Effector CD4-positive, alpha-beta T cell (primary cell): ENCODE measurements around the gene PRR5.

Source experiments
- DNase-seq: peaks from one replicate; pipeline ENCODE4 v3.0.0-alpha.2; 2020

Gene PRR5

DNA sequence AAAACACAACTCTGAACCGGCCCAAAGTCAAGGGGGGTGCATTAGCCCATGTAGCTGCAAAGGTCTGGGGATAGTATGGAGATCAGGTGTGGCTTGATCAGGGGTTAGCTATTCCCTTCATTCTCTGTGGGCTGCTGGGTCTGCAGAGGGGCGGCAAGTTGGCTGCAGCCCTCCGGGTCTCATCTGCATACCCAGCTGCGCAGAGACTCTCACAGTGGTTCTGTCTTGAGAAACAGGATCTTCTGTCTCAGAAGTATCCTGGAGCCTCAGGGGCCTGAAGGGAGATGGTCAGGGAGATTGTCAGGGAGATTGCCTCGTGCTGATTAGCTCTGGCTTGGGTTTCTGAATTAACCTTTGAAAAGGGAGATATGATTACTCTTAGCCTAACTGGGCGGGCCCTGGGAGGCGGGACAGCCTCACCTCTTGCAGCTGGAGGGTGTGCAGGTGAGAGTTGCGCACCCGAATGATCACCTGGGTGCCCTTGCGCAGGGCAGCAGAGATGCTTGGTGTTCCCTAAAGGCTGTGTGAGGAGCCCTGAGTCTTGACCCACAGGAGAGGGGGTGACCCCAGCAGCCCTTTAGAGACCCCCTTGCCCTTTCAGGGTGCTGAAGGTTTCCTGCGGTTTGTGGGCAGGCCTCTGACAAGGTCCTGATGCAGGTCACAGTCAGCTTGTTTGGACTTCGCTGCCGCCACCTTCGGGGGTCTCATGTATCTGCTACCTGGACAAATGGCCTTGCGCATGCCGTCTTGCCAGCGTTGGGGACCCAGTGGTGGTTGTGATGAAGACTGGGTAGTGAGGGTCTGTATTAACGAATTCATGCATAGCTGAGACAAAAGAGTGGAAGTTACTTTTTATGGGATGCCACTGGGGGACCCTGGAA lies 57.7 kb downstream of the PRR5 start:
- no peak for DNase-seq

DNA sequence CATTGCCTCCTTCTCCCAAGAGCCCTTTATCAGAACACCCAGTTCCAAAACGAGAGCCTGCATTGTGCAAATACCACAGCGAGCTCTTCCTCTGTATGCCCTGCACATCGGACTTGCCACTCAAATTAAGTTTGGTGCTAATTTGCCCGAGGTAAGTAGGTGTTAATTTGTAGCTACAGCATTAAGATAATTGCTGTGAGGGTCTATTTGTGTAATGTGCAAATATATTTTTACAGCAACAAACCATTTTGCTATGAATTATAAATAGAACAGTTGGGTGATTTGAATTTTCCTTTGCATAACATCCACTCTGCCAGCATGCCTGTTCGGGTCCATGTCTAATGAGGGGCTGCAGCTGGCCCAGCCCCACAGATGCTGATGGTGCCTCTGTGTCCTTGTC lies 58.5 kb downstream of the PRR5 start:
- no peak for DNase-seq

DNA sequence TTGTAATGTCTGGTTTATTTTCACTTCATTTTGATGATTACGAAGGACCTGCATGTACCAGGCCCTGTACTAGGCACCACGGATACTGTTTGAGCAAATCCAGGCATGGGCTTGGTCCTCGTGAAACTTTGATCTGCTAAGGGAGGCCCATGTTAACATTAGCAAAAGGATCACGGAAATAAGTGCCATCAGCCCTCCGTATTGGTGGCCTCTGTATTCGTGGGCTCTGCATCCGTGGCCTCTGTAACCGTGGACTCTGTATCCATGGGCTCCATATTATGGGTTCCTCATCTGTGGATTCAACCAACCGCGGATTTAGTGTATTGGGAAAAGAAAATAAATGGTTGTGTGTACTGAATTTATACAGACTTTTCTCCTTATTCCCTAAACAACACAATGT lies 59.0 kb downstream of the PRR5 start:
- no peak for DNase-seq

DNA sequence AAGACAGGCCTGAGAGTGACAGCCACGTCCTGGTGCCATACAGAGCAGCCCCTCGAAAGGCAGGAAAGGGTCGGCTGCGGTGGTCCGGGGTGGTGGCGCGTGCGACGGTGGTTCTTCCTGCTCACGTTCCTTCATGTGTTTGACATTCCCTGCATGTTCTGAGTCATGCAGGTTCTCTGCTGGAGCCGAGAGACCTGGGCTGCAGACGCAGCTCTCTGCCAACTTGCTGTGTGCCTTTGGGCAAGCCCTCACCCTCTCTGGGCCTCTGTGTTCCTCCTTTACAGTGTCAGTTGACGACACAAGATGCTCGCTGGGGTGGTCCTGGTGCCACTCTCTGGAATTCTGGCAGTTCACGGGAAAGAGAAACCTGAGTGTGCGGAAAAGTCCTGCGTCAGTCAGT lies 62.4 kb downstream of the PRR5 start:
- no peak for DNase-seq

DNA sequence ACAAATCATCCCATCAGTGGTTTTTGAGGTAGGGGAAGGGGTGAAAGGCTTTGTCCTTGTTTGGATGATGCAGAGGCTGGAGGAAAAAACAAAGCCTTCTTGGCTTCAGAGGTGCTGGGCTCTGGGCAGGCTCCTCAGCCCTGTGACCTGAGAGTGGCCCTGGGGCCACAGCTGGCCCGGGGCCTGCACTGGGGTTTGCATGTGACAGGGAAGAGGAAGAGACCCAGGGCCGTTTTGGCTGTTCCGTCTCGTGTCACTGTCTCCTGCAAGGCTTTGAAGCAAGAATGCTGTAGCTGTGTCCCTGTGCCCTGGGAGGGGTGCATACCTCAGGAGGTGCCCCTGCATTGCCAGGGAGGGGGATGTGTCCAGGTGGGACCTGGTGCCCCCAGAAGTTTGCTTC lies 63.0 kb downstream of the PRR5 start:
- no peak for DNase-seq

DNA sequence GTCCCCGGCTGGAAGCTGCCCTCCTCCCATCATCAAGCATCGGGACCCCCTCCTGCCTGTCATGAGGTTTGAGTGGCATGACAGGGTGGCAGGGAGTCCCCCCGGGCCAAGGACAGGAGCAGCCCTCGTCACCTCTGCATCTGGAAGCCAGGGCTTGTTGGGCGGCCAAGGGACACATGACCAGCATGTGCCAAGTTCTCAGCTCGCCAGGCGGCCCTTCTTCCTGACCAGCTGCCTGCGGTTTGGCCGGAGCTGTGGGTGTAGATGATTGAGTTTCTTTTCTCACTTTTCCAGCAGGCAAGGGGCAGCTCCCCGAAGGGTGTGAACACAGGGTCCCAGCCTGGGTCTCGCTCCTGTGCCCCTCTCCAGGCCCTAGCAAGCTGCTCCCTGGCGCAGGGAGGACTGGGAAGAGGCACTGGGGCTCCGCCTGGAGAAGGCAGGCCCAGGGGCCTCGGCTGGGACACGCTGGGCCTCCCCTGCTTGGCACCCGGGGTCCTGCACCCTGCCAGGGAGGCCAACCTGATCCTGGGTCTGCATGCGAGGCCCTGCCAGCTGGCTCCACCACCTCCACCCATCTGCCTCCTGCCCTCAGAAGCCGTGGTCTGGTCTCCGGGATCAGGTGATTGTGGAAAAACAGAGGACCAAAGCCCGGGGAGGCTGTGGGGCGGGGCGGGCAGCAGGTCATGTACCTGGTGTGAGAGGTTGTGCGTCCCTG lies 63.7 kb downstream of the PRR5 start:
- DNase-seq, result no peak

DNA sequence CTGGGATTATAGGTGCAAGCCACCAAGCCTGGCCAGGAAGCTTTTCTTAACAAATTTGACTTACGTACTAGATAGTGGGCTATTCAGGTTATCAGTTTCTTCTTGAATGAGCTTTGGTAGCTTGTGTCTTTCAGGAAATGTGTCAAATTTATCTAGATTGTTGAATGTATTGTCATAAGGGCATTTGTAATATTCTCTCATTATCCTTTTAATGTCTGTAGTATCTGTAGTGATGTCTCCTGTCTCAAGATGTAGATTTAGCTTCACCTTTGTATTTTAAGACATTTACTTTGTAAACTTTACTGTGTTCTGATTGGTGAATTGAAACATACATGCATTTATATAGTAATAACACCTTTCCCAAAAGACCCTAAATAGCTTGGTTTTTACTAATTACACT lies 71.1 kb downstream of the PRR5 start:
- DNase-seq, result no peak

DNA sequence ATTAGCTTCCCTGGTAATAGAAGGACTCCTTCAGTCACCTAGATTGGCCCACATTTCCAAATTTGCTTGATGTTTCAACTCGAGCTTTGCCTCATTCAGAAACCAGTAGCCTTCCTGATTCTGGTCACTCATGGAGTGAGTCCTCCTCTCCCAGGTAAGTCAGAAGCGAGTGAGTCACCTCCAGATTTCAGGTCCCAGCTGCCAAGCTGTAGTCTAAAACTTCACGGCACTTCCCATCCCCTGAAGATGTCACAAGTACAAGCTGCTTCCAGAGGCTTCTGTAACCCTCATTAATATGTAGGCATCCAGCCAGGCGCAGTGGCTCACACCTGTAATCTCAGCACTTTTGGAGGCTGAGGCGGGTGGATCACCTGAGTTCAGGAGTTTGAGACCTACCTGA lies 73.9 kb downstream of the PRR5 start:
- DNase-seq, result no peak

DNA sequence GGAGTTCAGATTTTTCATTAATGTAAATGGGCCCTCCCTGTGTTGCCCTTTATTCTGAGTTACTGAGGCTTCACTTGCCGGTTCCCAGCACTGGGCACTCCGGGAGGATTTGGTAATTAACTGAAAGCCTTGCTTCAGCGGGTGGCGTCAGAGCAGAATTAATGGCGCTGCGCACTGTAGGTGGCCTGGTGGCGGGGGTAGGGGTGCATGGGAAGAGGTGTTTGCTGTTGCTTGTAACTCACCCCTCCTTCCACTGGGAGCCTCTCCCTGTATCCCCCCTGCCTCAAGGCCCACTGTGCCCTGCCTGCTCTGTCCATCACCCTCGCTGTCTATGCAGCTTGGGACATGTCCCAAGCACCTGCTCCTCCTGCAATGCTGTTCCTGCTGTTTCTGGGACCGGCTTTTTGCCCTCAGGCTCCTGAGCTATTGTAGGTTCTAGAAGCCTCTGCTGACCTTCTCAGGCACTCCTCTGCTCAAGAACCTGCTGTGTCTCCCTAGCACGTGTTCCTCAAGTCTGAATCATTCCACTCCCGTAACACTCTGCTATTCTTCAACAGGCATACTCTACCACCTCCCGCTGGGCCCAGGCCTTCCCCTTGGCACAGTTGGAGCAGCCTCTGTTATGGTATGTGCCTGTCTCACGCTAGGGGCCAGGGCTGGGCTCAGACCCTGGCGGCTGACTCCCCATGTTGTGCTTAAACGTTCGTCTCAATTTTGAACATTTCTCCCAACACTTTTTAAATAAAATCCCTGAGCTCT lies 74.8 kb downstream of the PRR5 start:
- no peak for DNase-seq

DNA sequence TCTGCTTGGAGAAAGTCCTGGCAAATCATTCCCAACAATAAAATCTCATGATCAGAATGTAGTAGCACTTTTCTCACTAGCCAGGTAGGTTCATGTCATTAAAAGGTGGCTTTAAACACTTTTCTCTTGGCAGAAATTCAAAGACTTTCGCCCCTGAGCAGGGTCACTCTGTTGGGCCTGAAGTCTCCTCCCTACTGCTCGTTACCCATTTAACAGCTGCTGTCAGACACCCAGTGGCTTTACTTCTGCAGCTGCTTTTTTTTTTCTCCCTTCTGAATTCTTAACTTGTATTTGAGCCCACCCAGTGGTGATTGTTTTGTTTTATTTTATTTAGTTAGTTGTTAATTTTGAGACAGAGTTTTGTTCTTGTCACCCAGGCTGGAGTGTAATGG lies 75.4 kb downstream of the PRR5 start:
- DNase-seq, result no peak

DNA sequence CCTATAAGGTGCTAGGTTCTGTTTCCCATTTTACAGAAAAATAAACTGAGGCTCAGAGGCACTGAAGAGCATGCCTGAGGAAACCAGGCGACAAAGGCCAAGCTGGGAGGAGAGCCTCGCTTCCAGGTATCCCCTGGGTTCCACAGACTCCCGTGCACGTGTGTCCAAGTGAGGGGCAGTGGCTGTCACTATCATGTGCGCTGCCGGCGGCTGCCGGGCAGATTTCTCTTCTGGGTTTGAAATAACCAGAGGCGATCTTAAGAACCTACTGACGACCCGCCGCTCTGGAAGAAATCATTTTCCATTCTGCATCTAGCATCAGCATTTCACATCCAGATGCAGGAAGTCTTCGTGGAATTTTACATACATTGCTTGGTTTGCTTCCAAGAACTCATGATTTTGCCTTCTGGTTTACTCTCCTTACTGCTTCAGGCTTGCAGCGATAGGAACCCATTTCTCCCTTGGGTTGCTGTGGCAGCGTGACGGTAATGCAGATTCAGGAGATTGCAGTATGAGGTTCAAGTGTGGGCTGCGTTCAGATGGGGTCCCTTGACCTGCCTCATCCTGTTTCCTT lies 79.0 kb downstream of the PRR5 start:
- no peak for DNase-seq

DNA sequence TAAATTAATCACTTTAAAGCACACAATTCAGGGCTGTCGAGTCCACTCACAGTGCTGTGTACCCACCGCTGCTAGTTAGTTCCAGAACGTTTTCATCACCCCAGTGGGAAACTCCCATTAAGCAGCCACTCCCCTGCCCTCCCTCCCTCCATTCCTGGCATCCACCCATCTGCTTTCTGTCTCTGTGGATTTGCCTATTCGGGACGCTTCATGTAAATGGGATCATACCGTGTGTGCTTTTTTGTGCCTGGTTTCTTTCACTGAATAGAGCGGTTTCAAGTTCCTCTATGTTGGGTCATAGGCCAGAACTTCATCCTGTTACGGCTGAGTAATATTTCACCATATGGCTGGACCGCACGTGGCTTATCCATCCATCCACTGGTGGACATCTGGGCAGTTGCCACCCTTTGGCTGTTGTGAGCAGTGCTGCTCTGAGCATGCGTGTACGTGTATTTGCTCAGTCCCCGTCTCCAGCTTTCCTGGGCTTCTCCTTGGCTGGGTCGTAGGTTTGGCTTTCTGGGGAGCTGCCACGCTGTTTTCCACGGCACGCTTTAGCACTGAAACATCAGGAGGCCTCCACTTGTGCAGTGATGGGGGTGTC lies 80.5 kb downstream of the PRR5 start:
- DNase-seq, result no peak

DNA sequence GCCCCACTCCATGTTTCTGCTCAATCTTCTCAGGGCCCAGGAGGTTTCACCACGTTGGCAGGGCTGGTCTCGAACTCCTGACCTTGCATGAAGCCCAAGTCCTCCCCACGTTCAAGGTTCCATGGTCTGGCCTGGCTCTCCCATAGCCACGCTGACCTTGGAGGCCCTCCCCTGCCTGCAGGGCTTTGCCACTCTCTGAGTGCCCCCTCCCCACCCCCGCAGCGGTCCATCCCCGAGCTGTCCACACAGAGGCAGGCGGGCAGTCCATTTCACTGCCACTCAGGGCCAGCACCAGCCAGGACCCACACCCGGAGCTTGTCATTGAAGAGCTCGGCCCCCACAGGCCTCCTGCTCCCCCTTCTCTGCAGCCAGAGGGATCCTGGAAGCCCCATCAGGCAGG lies 81.1 kb downstream of the PRR5 start:
- no peak for DNase-seq

DNA sequence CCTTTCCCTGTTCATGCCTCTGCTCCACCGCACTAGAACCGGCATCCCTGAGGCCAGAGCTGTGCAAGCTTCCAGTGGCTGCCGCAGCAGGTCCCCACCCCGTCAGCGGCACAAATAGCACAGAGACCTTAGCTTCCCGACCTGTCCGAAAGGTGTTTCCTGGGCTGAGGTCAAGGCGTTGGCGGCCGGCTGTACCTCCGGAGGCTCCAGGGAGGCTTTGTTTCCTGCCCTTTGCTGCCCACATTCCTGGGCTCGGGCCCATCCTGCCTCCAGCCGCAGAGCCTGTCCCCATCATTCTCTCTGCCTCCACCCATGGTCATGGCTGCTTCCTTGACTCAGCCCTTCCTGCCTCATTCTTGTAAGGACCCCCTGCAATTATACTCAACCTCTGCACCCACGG lies 81.6 kb downstream of the PRR5 start:
- DNase-seq, result no peak

DNA sequence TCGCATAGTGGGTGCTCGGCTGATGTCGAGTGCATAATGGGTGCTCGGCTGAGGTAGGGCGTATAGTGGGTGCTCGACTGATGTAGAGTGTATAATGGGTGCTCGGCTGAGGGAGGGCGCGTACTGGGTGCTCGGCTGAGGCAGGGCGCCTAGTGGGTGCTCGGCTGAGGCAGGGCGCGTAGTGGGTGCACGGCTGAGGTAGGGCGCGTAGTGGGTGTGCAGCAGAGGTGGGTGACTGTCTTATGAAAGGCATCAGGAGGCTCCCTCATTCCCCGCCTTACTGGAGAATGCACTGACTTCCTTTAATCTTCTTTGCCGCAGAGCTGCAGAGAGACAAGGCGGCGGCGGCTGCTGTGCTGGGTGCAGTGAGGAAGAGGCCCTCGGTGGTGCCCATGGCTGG lies 84.1 kb downstream of the PRR5 start:
- DNase-seq, result no peak

DNA sequence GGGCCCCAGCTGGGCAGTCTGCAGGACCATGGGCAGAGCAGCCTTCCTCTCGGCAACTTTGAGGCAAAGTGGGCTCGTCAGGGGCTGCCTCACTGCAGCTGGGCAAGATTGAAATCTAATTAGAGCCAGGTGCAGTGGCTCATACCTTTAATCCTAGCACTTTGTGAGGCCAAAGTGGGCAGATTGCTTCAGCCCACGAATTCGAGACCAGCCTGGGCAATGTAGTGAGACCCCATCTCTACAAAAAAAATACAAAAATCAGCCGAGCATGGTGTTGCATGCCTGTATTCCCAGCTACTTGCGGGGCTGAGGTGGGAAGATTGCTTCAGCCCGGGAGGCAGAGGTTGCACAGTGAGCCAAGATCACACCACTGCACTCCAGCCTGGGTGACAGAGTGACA lies 84.6 kb downstream of the PRR5 start:
- DNase-seq, result no peak
